Measurements from ENCODE around the gene ZNF555. TPM values are rescaled to one million over a fixed set of nuclear protein-coding genes. Genes with fewer than 3 reads are reported as not detected.

The ZNF555 gene
- total and polyA plus RNA-seq, 3 experiments from 2014 or later: 2.5 to 4.5 (median 3.0) TPM

DNA sequence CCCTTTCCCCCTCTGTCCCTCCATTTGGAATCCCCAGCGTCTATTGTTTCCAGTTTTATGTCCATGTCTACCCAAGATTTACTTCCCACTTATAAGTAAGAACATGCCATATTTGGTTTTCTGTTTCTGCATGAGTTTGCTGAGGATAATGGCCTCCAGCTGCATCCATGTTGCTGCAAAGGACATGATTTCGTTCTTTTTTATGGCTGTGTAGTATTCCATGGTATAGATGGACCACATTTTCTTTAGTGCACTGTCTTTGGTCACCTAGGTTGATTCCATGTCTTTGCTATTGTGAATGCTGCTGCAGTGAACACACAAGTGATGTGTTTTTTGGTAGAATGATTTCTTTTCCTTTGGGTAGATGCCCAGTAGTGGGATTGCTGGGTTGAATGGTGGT lies 3.8 kb downstream of the ZNF555 start:
- no peak for DNase-seq
- peaks cover 0 to 10% (median 3%) of the 10 kb centered on the region in 5 donors for H3K9me3 Mint-ChIP-seq
- Histone ChIP-seq H3K27ac (ENCODE audit: low read depth, low read length) (no peak overlapping the region), H3K4me1 (ENCODE audit: insufficient read depth, low read length) (peaks cover 20% of the 10 kb centered on the region), H3K9me3 (ENCODE audit: low read length) (no peaks in the 10 kb centered on the region), H3K27me3 (ENCODE audit: insufficient read depth, low read length, poor library complexity, severe bottlenecking) (no peaks in the 10 kb centered on the region), H3K36me3 (ENCODE audit: insufficient read depth, low read length) (no peaks in the 10 kb centered on the region), H3K4me3 (ENCODE audit: low read length) (no peak overlapping the region)
- H3K27me3 Mint-ChIP-seq: no peaks in the 10 kb centered on the region
- H3K27ac Mint-ChIP-seq: no peak overlapping the region
- peaks cover 3 to 24% (median 6%) of the 10 kb centered on the region in 3 donors for H3K36me3 Mint-ChIP-seq
- peak overlapping the region in 1 of 7 donors; percentile 61 for H3K4me3 Mint-ChIP-seq
- peaks cover 20 to 45% (median 29%) of the 10 kb centered on the region in 3 donors for H3K4me1 Mint-ChIP-seq
- ChIA-PET CTCF (no interaction called here), POLR2A (no interaction called here)

GRCh38 chr19:2846180-2846894 lies 5.1 kb downstream of the ZNF555 start:
- ChIA-PET CTCF (no interaction called here), POLR2A (no interaction called here)
- H3K9me3 Mint-ChIP-seq: peaks cover 1 to 18% (median 13%) of the 10 kb centered on the region in 5 donors
- H3K9me3 ChIP-seq (ENCODE audit: low read length): no peaks in the 10 kb centered on the region
- peaks cover 25 to 47% (median 36%) of the 10 kb centered on the region in 3 donors for H3K4me1 Mint-ChIP-seq
- no peak overlapping the region for H3K27ac ChIP-seq (ENCODE audit: low read depth, low read length)
- no peak for DNase-seq
- H3K27me3 ChIP-seq (ENCODE audit: insufficient read depth, low read length, poor library complexity, severe bottlenecking): no peaks in the 10 kb centered on the region
- peak overlapping the region in 2 of 8 donors; percentile 18 to 37 for H3K27ac Mint-ChIP-seq
- no peaks in the 10 kb centered on the region for H3K27me3 Mint-ChIP-seq
- peaks cover 11 to 30% (median 17%) of the 10 kb centered on the region in 3 donors for H3K36me3 Mint-ChIP-seq
- H3K36me3 ChIP-seq (ENCODE audit: insufficient read depth, low read length): peaks cover 7% of the 10 kb centered on the region
- H3K4me1 ChIP-seq (ENCODE audit: insufficient read depth, low read length): peaks cover 18% of the 10 kb centered on the region
- H3K4me3 ChIP-seq (ENCODE audit: low read length): no peak overlapping the region
- peak overlapping the region in 1 of 7 donors; percentile 9 for H3K4me3 Mint-ChIP-seq

GRCh38 chr19:2847507-2847906 lies 6.2 kb downstream of the ZNF555 start:
- H3K9me3 Mint-ChIP-seq: peaks cover 6 to 30% (median 25%) of the 10 kb centered on the region in 5 donors
- DNase-seq: no peak
- H3K27me3 ChIP-seq (ENCODE audit: insufficient read depth, low read length, poor library complexity, severe bottlenecking): no peaks in the 10 kb centered on the region
- H3K36me3 Mint-ChIP-seq: peaks cover 22 to 39% (median 28%) of the 10 kb centered on the region in 3 donors
- no peaks in the 10 kb centered on the region for H3K27me3 Mint-ChIP-seq
- no peak overlapping the region for H3K27ac ChIP-seq (ENCODE audit: low read depth, low read length)
- peaks cover 19% of the 10 kb centered on the region for H3K36me3 ChIP-seq (ENCODE audit: insufficient read depth, low read length)
- peaks cover 12% of the 10 kb centered on the region for H3K4me1 ChIP-seq (ENCODE audit: insufficient read depth, low read length)
- H3K4me3 ChIP-seq (ENCODE audit: low read length): no peak overlapping the region
- H3K9me3 ChIP-seq (ENCODE audit: low read length): peaks cover 5% of the 10 kb centered on the region
- CTCF ChIA-PET: no interaction called here
- POLR2A ChIA-PET: no interaction called here
- no peak overlapping the region for H3K27ac Mint-ChIP-seq
- H3K4me3 Mint-ChIP-seq: no peak overlapping the region
- H3K4me1 Mint-ChIP-seq: peaks cover 20 to 40% (median 31%) of the 10 kb centered on the region in 3 donors

- POLR2A ChIA-PET: no interaction called here
- Mint-ChIP-seq H3K4me1 (peaks cover 15 to 32% (median 22%) of the 10 kb centered on the region in 3 donors), H3K9me3 (peaks cover 13 to 41% (median 36%) of the 10 kb centered on the region in 5 donors), H3K27ac (no peak overlapping the region), H3K4me3 (no peak overlapping the region), H3K27me3 (no peaks in the 10 kb centered on the region), H3K36me3 (peaks cover 31 to 48% (median 39%) of the 10 kb centered on the region in 3 donors)
- peaks cover 17% of the 10 kb centered on the region for H3K9me3 ChIP-seq (ENCODE audit: low read length)
- no peak overlapping the region for H3K27ac ChIP-seq (ENCODE audit: low read depth, low read length)
- peaks cover 9% of the 10 kb centered on the region for H3K4me1 ChIP-seq (ENCODE audit: insufficient read depth, low read length)
- H3K36me3 ChIP-seq (ENCODE audit: insufficient read depth, low read length): peaks cover 30% of the 10 kb centered on the region
- no peak overlapping the region for H3K4me3 ChIP-seq (ENCODE audit: low read length)
- CTCF ChIA-PET: no interaction called here
- no peak for DNase-seq
- no peaks in the 10 kb centered on the region for H3K27me3 ChIP-seq (ENCODE audit: insufficient read depth, low read length, poor library complexity, severe bottlenecking)
Measured at GRCh38 chr19:2848616-2849015, 7.3 kb downstream of the ZNF555 start.

DNA sequence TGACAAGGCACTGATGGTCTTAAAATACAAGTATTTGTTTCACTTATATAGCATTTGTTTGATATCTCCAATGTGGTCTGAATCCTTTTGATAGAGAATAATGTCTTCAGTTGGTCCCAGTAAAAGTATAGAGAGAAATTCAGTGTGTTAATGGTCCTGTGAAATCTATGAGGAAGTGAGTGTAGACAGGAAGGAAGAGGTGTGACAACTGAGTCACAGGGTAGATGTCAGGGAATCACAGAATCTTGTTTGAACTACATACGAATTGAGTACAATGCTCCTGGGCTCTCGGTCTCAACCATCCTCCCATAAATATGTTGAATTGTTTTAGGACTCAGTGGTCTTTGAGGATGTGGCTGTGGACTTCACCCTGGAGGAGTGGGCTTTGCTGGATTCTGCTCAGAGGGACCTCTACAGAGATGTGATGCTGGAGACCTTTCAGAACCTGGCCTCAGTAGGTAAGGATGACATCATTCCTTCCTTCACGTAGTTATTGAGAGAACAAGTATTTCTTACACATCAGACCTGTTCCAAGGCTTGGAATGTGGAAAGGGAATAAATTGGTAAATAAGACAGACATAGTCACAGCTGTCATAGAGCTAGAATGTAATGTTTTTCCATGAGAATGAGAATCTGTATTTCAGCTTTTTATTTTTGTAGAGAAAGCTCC lies 9.1 kb downstream of the ZNF555 start:
- H3K4me1 Mint-ChIP-seq: peaks cover 13 to 25% (median 21%) of the 10 kb centered on the region in 3 donors
- Histone ChIP-seq H3K36me3 (ENCODE audit: insufficient read depth, low read length) (peaks cover 31% of the 10 kb centered on the region), H3K27me3 (ENCODE audit: insufficient read depth, low read length, poor library complexity, severe bottlenecking) (no peaks in the 10 kb centered on the region), H3K4me1 (ENCODE audit: insufficient read depth, low read length) (peaks cover 10% of the 10 kb centered on the region), H3K9me3 (ENCODE audit: low read length) (peaks cover 29% of the 10 kb centered on the region), H3K27ac (ENCODE audit: low read depth, low read length) (no peak overlapping the region), H3K4me3 (ENCODE audit: low read length) (no peak overlapping the region)
- H3K27ac Mint-ChIP-seq: peak overlapping the region in 5 of 8 donors; percentile 12 to 66 (median 49)
- DNase-seq: no peak
- H3K36me3 Mint-ChIP-seq: peaks cover 32 to 57% (median 53%) of the 10 kb centered on the region in 3 donors
- ChIA-PET CTCF (interaction anchor here (0.9 kb wide), 1 partner anchor 12 kb away, joined by 4 read pairs; no protein-coding TSS in a partner anchor), POLR2A (no interaction called here)
- H3K4me3 Mint-ChIP-seq: peak overlapping the region in 3 of 7 donors; percentile 24 to 62 (median 52)
- H3K9me3 Mint-ChIP-seq: peaks cover 21 to 55% (median 48%) of the 10 kb centered on the region in 5 donors
- H3K27me3 Mint-ChIP-seq: no peaks in the 10 kb centered on the region

DNA sequence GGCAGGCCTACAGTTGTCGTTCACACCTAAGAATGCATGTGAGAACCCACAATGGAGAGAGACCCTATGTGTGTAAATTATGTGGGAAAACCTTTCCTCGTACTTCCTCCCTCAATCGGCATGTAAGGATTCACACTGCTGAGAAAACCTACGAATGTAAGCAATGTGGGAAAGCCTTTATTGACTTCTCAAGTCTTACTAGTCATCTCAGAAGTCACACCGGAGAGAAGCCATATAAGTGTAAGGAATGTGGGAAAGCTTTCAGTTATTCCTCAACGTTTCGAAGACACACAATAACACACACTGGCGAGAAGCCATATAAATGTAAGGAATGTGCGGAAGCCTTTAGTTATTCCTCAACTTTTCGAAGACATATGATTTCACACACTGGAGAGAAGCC lies 11.3 kb downstream of the ZNF555 start:
- Histone ChIP-seq H3K36me3 (ENCODE audit: insufficient read depth, low read length) (peaks cover 31% of the 10 kb centered on the region), H3K4me1 (ENCODE audit: insufficient read depth, low read length) (peaks cover 32% of the 10 kb centered on the region), H3K27me3 (ENCODE audit: insufficient read depth, low read length, poor library complexity, severe bottlenecking) (no peaks in the 10 kb centered on the region), H3K9me3 (ENCODE audit: low read length) (peaks cover 29% of the 10 kb centered on the region), H3K27ac (ENCODE audit: low read depth, low read length) (no peak overlapping the region), H3K4me3 (ENCODE audit: low read length) (no peak overlapping the region)
- Mint-ChIP-seq H3K27ac (no peak overlapping the region), H3K27me3 (no peaks in the 10 kb centered on the region), H3K4me1 (peaks cover 24 to 32% (median 28%) of the 10 kb centered on the region in 3 donors), H3K4me3 (no peak overlapping the region), H3K36me3 (peaks cover 34 to 53% (median 52%) of the 10 kb centered on the region in 3 donors), H3K9me3 (peaks cover 21 to 60% (median 48%) of the 10 kb centered on the region in 5 donors)
- ChIA-PET POLR2A (no interaction called here), CTCF (no interaction called here)
- DNase-seq: no peak

DNA sequence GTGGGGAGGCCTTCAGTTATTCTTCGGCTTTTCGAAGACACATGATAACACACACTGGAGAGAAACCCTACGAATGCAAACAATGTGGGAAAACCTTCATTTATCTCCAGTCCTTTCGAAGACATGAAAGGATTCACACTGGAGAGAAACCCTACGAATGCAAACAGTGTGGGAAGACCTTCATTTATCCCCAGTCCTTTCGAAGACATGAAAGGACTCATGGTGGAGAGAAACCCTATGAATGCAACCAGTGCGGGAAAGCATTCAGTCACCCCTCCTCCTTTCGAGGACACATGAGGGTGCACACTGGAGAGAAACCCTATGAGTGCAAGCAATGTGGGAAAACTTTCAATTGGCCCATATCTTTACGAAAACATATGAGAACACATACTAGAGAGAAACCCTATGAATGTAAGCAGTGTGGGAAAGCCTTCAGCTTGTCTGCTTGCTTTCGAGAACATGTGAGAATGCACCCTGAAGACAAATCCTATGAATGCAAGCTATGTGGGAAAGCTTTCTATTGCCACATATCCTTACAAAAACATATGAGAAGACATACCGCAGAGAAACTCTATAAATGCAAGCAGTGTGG lies 11.8 kb downstream of the ZNF555 start:
- H3K4me3 ChIP-seq (ENCODE audit: low read length): no peak overlapping the region
- H3K27ac ChIP-seq (ENCODE audit: low read depth, low read length): no peak overlapping the region
- no peak overlapping the region for H3K27ac Mint-ChIP-seq
- H3K27me3 Mint-ChIP-seq: no peaks in the 10 kb centered on the region
- H3K4me1 ChIP-seq (ENCODE audit: insufficient read depth, low read length): peaks cover 37% of the 10 kb centered on the region
- peaks cover 29% of the 10 kb centered on the region for H3K9me3 ChIP-seq (ENCODE audit: low read length)
- DNase-seq: no peak
- CTCF ChIA-PET: no interaction called here
- peaks cover 24 to 32% (median 29%) of the 10 kb centered on the region in 3 donors for H3K4me1 Mint-ChIP-seq
- peaks cover 34 to 53% (median 51%) of the 10 kb centered on the region in 3 donors for H3K36me3 Mint-ChIP-seq
- H3K27me3 ChIP-seq (ENCODE audit: insufficient read depth, low read length, poor library complexity, severe bottlenecking): no peaks in the 10 kb centered on the region
- POLR2A ChIA-PET: interaction anchor here (0.6 kb wide), 1 partner anchor 10 kb away, joined by 7 read pairs; no protein-coding TSS in a partner anchor
- peaks cover 21 to 60% (median 48%) of the 10 kb centered on the region in 5 donors for H3K9me3 Mint-ChIP-seq
- peaks cover 31% of the 10 kb centered on the region for H3K36me3 ChIP-seq (ENCODE audit: insufficient read depth, low read length)
- no peak overlapping the region for H3K4me3 Mint-ChIP-seq

Measured in CD8-positive, alpha-beta memory T cell (primary cell).